ENCODE results near the gene JAG2.
A peak's percentile ranks its signal among the peaks of the same experiment; 100 is the strongest.

The JAG2 gene

GRCh38 chr14:105203701-105204100 lies 35.1 kb upstream of the JAG2 start:
- DNase-seq (ENCODE audit: low read depth in 2 of 2): no peak

- DNase-seq (ENCODE audit: low read depth in 2 of 2): peak; percentile 53 to 57
These were observed 34.5 kb upstream of the JAG2 start for GRCh38 chr14:105203057-105203531.

- DNase-seq (ENCODE audit: low read depth in 2 of 2): peak in 1 of 2 donors; percentile 42
These were observed 33.4 kb upstream of the JAG2 start for GRCh38 chr14:105201925-105202513.

- no peak for DNase-seq (ENCODE audit: low read depth in 2 of 2)
These were observed 32.8 kb upstream of the JAG2 start for GRCh38 chr14:105201156-105201924.

GRCh38 chr14:105200641-105201040 lies 32.1 kb upstream of the JAG2 start:
- no peak for DNase-seq (ENCODE audit: low read depth in 2 of 2)

- no peak for DNase-seq (ENCODE audit: low read depth in 2 of 2)
These were observed 31.5 kb upstream of the JAG2 start for GRCh38 chr14:105200074-105200473.

- no peak for DNase-seq (ENCODE audit: low read depth in 2 of 2)
These were observed 30.5 kb upstream of the JAG2 start for GRCh38 chr14:105199093-105199492.

GRCh38 chr14:105198588-105198987 lies 30.0 kb upstream of the JAG2 start:
- DNase-seq (ENCODE audit: low read depth in 2 of 2): no peak

GRCh38 chr14:105197211-105197641 lies 28.6 kb upstream of the JAG2 start:
- no peak for DNase-seq (ENCODE audit: low read depth in 2 of 2)

GRCh38 chr14:105196265-105196960 lies 27.8 kb upstream of the JAG2 start:
- DNase-seq (ENCODE audit: low read depth in 2 of 2): no peak

GRCh38 chr14:105195522-105196264 lies 27.1 kb upstream of the JAG2 start:
- DNase-seq (ENCODE audit: low read depth in 2 of 2): no peak

GRCh38 chr14:105195051-105195450 lies 26.5 kb upstream of the JAG2 start:
- no peak for DNase-seq (ENCODE audit: low read depth in 2 of 2)

GRCh38 chr14:105193916-105194782 lies 25.6 kb upstream of the JAG2 start:
- no peak for DNase-seq (ENCODE audit: low read depth in 2 of 2)

- DNase-seq (ENCODE audit: low read depth in 2 of 2): peak in 1 of 2 donors; percentile 33
These were observed 24.5 kb upstream of the JAG2 start for GRCh38 chr14:105192866-105193731.

GRCh38 chr14:105187935-105188524 lies 19.5 kb upstream of the JAG2 start:
- no peak for DNase-seq (ENCODE audit: low read depth in 2 of 2)

- no peak for DNase-seq (ENCODE audit: low read depth in 2 of 2)
These were observed 18.5 kb upstream of the JAG2 start for GRCh38 chr14:105187116-105187515.

- DNase-seq (ENCODE audit: low read depth in 2 of 2): no peak
These were observed 17.4 kb upstream of the JAG2 start for GRCh38 chr14:105185973-105186372.

GRCh38 chr14:105185001-105185400 lies 16.4 kb upstream of the JAG2 start:
- no peak for DNase-seq (ENCODE audit: low read depth in 2 of 2)

GRCh38 chr14:105184461-105184860 lies 15.9 kb upstream of the JAG2 start:
- DNase-seq (ENCODE audit: low read depth in 2 of 2): no peak
